HL-60 (cell line): Measurements from ENCODE around the gene KDM4C.
A peak's percentile ranks its signal among the peaks of the same experiment; 100 is the strongest.

ENCODE experiments used
- DNase-seq, 2 experiments: peaks; one replicate each; pipeline ENCODE4 v3.0.0-alpha.2; 2010 to 2020; ENCODE audit warnings: low read depth in 1 of 2, low spot score in 1 of 2
- H3K27ac ChIP-seq: fragments of 250-450 bp; sonication (Bioruptor Pico); replicated peaks from 2 replicates; pipeline ENCODE4 v1.5.1; 2020; ENCODE audit warnings: mild to moderate bottlenecking, moderate library complexity
- H3K27me3 ChIP-seq: fragments of 250-450 bp; sonication (Bioruptor Pico); 2 replicates; pipeline ENCODE4 v1.5.1; 2021; ENCODE audit warnings: mild to moderate bottlenecking, moderate library complexity; ENCODE audit not compliant: insufficient read depth, poor library complexity, severe bottlenecking
- H3K4me3 ChIP-seq: replicated peaks from 2 replicates; pipeline ENCODE4 v1.5.1; 2011; ENCODE audit warnings: mild to moderate bottlenecking, control low read depth, low read length; ENCODE audit not compliant: insufficient read depth
- CTCF ChIP-seq: IDR thresholded peaks from one replicate; pipeline ENCODE4 v1.5.1; 2011; ENCODE audit warnings: low read length, control low read depth, inconsistent platforms; ENCODE audit not compliant: insufficient read depth
- GABPA ChIP-seq: IDR thresholded peaks from 2 replicates; pipeline ENCODE4 v1.6.1; 2012; ENCODE audit warnings: low read depth
- POLR2AphosphoS5 ChIP-seq: IDR thresholded peaks from 2 replicates; pipeline ENCODE4 v1.6.1; 2012; ENCODE audit warnings: low read depth
- REST ChIP-seq: IDR thresholded peaks from 2 replicates; pipeline ENCODE4 v1.6.1; 2012; ENCODE audit warnings: low read depth; ENCODE audit not compliant: insufficient replicate concordance
- SPI1 ChIP-seq: IDR thresholded peaks from 2 replicates; pipeline ENCODE4 v1.6.1; 2012; ENCODE audit warnings: low read depth, mild to moderate bottlenecking, borderline replicate concordance

KDM4C gene

GRCh38 chr9:7119612-7120011 lies 361.8 kb downstream of the KDM4C start:
- Histone ChIP-seq H3K4me3 (no peak overlapping the region), H3K27me3 (no peaks in the 10 kb centered on the region), H3K27ac (no peak overlapping the region)
- DNase-seq: no peak
- TF ChIP-seq GABPA (no peak), POLR2AphosphoS5 (no peak), REST (no peak), CTCF (no peak), SPI1 (no peak)

- Histone ChIP-seq H3K4me3 (no peak overlapping the region), H3K27me3 (no peaks in the 10 kb centered on the region), H3K27ac (no peak overlapping the region)
- peak in 1 of 2 experiments; percentile 38 for DNase-seq
- TF ChIP-seq GABPA (no peak), CTCF (no peak), SPI1 (peak; percentile 73; the same call in 1 of the 2 replicates)
Observed at GRCh38 chr9:7121055-7121454, 363.3 kb downstream of the KDM4C start.

GRCh38 chr9:7121664-7122063 lies 363.9 kb downstream of the KDM4C start:
- H3K27ac ChIP-seq: no peak overlapping the region
- no peak for TF ChIP-seq REST
- no peak for TF ChIP-seq GABPA
- no peak for DNase-seq
- no peak overlapping the region for H3K4me3 ChIP-seq
- H3K27me3 ChIP-seq: no peaks in the 10 kb centered on the region

- no peak overlapping the region for H3K4me3 ChIP-seq
- DNase-seq: no peak
- TF ChIP-seq CTCF: no peak
- no peak for TF ChIP-seq POLR2AphosphoS5
- no peak for TF ChIP-seq REST
- H3K27ac ChIP-seq: no peak overlapping the region
- no peaks in the 10 kb centered on the region for H3K27me3 ChIP-seq
Observed at GRCh38 chr9:7123743-7124142, 366.0 kb downstream of the KDM4C start.
